RWPE1 (cell line): ENCODE data around the gene DNAJB1.

Source experiments
- CTCF ChIA-PET: fragments of 350-600 bp; sonication (Branson Sonifier 250); formaldehyde crosslinking; extraction: SDS; loops from one replicate; lab custom pipeline; 2021; lab: Yijun Ruan, JAX
- POLR2A ChIA-PET: fragments of 400-600 bp; formaldehyde crosslinking; extraction: SDS; loops from one replicate; lab custom pipeline; 2020; ENCODE audit warnings: antibody characterized with exemption; ENCODE audit not compliant: low non-redundant PET; lab: Yijun Ruan, JAX
- DNase-seq: peaks from one replicate; pipeline ENCODE4 v3.0.0; 2012; ENCODE audit warnings: low spot score
- H3K27ac ChIP-seq: fragments of 450-650 bp; 2 replicates; pipeline ENCODE4 v1.5.1; 2017
- CTCF ChIP-seq: fragments of 450-650 bp; conservative IDR thresholded peaks from 2 replicates; pipeline ENCODE4 v1.5.1; 2017; ENCODE audit warnings: low read depth, mild to moderate bottlenecking

The DNAJB1 gene

DNA sequence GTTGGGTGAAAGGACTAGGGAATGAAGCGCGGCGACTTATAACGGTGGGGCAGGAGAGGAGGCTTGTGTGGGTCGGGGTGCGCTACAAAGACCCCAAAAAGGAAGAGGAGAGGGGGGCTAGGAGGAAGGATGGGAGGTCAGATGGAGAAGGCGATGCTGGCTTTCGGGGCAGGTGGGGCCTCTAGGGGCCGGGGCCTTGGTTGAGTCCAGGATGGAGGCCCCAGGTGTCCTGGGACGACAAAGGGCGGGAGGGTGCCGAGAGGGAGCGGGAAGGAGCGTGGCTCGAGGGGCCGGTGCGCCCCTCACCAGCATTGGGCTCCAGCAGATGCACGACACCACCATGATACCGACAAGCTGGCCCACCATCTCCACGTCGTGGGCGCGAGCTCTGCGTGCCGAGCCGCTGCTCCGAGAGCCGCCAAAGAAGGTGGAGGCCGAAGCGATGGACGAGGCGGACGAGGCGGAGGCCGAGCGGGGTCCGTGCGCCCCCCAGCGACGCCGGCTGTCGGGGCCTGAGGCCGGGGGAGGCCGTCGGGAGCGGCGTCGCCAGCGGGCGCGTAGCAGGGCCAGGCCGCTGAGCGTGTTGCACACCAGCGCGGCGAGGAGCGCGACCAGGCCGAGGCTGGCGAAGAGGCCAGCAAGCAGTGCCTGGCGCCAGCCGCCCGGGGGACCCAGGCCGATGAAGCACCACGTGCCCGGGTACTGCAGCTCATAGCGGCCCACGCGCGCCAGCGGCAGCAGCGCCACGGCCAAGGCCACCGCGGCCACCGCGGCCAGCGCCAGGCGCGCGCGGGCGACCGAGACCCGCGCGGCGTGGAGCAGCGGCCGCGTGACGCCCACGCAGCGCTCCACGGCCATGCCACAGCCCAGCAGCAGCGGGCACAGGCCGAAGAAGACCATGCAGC lies 44.9 kb downstream of the DNAJB1 start:
- POLR2A ChIA-PET: no interaction called here
- H3K27ac ChIP-seq: no peak overlapping the region
- DNase-seq: no peak
- TF ChIP-seq CTCF: no peak
- CTCF ChIA-PET: interaction anchor here (0.6 to 1.4 kb wide), 6 partner anchors 9 to 81 kb away, joined by 4 to 6 read pairs (median 4); no protein-coding TSS in a partner anchor

DNA sequence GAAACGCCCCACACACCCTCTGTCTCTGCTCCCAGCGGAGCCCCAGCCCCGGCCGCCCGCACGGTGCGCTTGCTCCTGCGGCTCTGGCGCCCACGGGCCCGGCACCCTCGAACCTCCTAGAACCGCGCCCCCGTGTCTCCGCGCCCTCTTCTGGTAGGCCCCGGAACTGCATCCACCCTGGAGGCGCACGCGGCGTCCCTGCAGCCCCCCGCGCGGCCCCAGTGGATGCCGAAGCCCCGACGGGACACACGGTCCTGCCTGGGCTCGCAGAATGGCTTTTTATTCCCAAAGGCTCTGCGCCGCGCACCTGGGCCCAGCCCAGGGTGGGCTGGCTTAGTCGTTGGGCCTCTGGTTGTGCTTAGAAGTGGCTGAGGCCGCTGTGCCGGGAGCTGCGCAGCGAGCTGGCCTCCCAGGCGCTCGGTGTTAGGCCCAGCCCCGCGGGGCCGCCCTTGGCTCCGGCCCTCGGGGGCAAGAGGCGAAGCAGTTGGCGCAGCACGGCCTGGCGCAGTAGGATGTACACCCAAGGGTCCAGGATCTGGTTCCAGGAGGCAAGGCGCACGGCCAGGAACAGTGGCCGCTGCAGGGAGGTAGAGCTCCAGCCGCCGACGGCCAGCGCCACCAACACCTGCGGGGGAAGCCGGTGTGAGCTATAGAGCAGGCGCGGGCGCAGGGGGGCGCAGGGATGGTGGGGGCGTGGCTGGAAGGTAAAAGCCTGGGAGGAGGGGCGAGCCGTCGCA lies 45.8 kb downstream of the DNAJB1 start:
- ChIA-PET POLR2A (no interaction called here), CTCF (interaction anchor here (0.6 to 1.4 kb wide), 11 partner anchors 9 to 1146 kb away, joined by 3 to 6 read pairs (median 4); no protein-coding TSS in a partner anchor)
- peak; percentile 99 for TF ChIP-seq CTCF
- no peak overlapping the region for H3K27ac ChIP-seq
- DNase-seq: peak; percentile 70

DNA sequence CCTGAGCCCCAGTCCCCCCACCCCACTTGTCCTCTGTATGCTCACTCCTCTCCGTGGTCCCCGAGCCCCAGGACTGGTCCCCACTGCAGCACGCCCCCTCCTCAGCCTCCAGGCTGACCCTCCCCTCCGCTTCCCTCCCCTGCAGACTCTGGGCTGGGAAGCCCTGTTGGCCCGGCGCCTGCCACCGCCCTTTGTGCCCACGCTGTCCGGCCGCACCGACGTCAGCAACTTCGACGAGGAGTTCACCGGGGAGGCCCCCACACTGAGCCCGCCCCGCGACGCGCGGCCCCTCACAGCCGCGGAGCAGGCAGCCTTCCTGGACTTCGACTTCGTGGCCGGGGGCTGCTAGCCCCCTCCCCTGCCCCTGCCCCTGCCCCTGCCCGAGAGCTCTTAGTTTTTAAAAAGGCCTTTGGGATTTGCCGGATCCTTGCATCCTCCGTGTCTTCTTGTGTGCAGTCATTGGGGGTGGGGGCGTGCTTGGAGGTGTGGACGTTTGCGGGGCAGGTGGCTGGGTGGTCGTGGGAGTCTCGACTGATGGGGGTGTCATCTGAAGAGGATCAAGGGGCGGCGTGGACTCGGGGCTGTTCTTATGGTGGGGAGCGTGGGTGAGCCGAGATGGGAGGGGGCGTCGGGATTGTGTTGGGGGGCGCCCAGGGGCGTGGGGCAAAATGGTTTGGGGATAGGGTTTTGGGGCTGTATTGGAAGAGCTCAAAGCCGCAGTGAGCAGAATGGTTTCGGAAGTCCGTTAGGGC lies 46.6 kb downstream of the DNAJB1 start:
- H3K27ac ChIP-seq: no peak overlapping the region
- DNase-seq: no peak
- CTCF ChIA-PET: interaction anchor here (0.6 to 1.4 kb wide), 6 partner anchors 12 to 1145 kb away, joined by 3 to 5 read pairs (median 4); no protein-coding TSS in a partner anchor
- TF ChIP-seq CTCF: no peak
- POLR2A ChIA-PET: no interaction called here

DNA sequence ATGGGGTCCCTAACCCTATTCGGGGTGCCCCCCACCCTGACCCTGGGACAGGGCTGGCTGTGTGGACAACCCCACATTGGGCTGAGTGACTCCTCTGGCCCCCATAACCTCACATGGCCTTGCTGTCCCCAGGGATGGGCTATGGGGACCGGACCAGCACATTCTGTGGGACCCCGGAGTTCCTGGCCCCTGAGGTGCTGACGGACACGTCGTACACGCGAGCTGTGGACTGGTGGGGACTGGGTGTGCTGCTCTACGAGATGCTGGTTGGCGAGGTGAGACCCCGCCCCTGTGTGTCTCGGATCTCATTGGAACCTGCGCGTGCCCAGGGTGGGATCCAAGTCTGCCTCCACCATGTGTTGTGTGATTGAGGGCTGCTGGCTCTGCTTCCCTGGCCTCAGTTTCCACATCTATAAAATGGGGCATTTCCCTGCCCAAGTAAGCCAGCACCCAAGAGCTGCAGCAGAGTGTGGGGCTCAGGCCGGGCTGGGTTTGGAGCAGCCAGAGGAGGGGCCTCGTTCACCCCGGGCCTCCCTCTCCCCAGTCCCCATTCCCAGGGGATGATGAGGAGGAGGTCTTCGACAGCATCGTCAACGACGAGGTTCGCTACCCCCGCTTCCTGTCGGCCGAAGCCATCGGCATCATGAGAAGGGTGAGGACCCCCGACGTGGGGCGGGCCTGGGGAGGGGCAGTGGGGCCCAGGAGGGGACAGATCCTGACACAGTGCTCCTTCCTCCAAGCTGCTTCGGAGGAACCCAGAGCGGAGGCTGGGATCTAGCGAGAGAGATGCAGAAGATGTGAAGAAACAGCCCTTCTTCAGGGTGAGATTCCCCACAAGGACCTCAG lies 47.9 kb downstream of the DNAJB1 start:
- no peak for TF ChIP-seq CTCF
- H3K27ac ChIP-seq: no peak overlapping the region
- CTCF ChIA-PET: interaction anchor here (0.5 kb wide), 1 partner anchor 9 kb away, joined by 5 read pairs; no protein-coding TSS in a partner anchor
- POLR2A ChIA-PET: no interaction called here
- no peak for DNase-seq

DNA sequence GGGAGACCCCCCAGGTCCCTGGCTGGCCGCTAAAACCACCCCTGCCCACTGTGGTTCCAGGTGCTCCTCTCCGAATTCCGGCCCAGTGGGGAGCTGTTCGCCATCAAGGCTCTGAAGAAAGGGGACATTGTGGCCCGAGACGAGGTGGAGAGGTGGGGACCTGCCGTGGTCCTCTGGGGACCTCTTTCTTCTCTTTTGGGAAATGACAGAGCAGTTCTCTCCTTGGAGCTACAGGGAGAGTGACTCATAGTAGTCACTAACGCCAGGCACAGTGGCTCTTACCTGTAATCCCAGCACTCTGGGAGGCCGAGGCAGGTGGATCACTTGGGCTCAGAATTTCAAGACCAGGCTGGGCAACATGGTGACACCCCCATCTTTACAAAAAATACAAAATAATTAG lies 50.4 kb downstream of the DNAJB1 start:
- H3K27ac ChIP-seq: no peak overlapping the region
- CTCF ChIA-PET: interaction anchor here (0.5 to 1.8 kb wide), 4 partner anchors 12 to 119 kb away, joined by 3 to 7 read pairs (median 3); no protein-coding TSS in a partner anchor
- POLR2A ChIA-PET: no interaction called here
- no peak for TF ChIP-seq CTCF
- no peak for DNase-seq
